ENCODE measurements around the gene OPTC.
A peak's percentile ranks its signal among the peaks of the same experiment; 100 is the strongest.

The OPTC gene

DNA sequence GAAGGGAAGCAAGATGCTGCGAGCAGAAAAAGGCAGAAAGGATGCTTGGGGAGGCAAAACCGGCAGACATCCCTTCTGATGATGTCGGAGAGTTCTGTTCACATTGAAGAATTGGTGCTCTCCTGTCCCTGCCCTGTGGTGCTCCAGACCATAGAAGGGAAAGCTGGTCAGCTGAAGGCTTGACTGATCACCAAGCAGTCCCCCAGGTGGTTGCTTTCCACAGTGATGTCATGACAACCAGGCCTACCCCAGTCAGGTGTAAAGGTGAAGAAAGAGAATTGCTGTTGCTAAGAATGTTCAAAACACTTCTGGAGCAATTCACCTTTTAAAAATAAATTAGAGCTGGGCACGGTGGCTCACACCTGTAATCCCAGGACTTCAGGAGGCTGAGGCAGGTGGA is 59.5 kb downstream of the OPTC start:
- no peak for DNase-seq (ENCODE audit: low read depth, low spot score)
- peak overlapping the region; percentile 24 for H3K27ac ChIP-seq

DNA sequence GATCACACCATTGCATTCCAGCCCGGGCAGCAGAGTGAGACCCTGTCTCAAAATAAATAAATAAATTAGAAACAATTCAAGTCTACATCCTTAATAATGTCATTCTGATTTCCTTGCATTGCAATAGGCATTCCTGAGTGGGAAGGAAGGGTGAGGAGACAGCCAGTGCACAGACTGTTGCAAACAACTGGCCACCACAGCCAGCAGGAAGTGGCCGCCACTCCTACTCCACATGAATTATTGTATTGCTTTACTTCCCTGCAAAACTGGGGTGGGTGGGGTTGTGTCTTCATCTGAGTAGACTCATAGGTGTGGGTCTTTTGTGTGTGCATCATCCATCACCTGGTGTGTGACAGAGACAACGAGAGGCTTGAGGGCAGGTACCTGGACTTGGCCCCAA is 60.1 kb downstream of the OPTC start:
- peak overlapping the region; percentile 24 for H3K27ac ChIP-seq
- no peak for DNase-seq (ENCODE audit: low read depth, low spot score)

DNA sequence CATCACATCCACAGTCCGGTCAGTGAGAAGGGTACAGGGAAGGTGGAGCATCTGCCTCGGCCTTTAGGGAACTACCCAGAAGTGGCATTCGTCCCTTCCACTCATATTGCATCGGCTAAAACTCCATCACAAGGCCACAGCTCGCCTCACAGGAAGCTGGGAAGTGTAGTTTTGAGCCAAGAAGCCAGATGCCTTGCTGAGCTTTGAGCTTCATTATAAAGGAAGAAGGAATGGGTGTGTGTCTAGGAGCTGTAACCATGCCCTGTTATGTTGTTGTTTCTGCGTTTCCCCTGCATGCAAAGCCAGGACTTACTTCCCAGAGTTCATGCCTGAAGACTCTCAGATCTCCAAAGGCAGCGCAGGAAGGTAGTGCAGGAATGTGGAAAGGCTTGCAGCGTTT is 61.1 kb downstream of the OPTC start:
- no peak for DNase-seq (ENCODE audit: low read depth, low spot score)
- no peak overlapping the region for H3K27ac ChIP-seq

DNA sequence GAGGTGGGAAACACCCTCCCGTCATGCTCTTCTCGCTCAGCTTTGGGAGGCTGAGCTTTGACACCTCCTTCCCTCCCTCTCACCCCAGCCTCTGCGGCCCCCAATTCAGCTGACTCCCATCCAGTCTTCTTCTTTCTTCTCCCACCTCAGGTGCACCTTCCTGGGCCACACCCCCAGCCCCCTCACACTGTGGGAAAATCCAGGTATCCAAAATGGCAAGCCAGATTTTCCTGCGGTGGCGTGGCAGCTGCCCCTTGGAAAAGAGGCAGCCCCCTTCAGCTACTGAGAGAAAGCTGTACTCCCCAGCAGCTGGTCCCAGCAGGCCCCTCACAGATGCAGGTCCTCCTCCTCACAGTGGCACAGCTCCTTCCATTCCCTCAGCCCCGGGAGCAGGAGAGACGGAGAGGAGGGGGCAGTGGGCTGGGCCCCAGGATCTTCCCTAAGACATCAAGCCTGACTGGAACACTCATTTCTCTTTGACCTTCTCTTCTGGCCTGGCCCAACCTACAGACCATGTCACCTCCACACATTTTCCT is 61.6 kb downstream of the OPTC start:
- H3K27ac ChIP-seq: no peak overlapping the region

DNA sequence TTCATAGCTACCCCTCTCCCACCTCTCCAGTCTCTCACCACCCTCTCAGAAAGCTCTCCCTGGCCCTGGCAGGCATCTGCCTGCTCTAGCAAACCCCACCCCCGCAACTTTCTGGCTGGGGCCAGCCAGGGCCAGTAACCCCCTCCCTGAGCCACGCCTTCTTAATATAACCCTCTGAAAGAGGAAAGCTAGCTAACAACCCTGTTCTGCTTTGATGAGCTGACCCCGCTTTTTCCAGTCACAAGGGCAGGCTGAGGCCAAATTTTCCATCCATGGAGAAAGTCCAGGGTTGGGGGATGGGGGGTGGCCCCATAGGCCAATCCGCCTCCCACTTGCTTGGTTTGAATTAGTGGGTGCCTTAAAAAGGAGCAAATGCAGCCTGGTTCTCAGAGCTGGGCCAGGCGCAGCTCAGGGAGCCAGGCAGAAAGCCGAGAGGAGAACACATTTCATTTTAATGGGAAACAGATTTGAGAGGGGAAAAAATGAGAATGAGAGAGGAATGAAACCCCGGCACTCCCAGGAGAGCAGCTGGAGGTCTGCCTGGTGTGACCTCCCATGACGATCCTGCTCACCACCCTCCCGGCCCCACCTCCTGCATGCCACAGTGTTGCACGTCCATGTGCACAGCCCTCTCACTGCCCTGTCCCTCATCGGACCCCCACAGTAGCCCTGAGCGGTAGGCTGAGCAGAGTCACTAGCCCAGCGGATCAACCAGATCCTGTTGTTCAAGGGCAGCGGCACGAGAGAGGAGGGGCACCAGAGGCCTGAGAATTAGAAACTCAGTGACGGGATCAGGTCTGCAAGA is 62.3 kb downstream of the OPTC start:
- no peak overlapping the region for H3K27ac ChIP-seq
- DNase-seq (ENCODE audit: low read depth, low spot score): no peak

More for the DNA sequence above, 61.6 kb downstream of the OPTC start:
- no peak for DNase-seq (ENCODE audit: low read depth, low spot score)

DNA sequence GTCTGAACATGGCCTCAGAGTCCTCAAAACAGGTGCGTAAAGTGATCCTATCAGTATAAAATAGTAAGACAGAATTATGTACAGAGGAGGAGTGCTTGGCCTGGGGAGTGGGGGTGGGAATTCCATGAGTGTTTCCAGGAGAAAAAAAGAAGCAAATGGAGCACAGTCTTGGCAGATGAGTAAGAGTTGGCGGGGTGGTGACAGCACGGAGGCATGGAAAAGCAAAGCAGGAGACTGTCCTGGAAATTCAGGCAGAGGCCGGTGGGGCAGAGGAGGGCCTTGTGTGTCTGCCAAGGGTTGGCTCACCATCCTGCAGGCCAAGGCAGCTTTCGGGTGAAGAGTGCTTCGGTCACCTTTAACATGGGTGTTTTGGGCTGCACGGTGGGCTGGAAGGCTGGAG is 63.4 kb downstream of the OPTC start:
- H3K27ac ChIP-seq: peak overlapping the region; percentile 75
- no peak for DNase-seq (ENCODE audit: low read depth, low spot score)

DNA sequence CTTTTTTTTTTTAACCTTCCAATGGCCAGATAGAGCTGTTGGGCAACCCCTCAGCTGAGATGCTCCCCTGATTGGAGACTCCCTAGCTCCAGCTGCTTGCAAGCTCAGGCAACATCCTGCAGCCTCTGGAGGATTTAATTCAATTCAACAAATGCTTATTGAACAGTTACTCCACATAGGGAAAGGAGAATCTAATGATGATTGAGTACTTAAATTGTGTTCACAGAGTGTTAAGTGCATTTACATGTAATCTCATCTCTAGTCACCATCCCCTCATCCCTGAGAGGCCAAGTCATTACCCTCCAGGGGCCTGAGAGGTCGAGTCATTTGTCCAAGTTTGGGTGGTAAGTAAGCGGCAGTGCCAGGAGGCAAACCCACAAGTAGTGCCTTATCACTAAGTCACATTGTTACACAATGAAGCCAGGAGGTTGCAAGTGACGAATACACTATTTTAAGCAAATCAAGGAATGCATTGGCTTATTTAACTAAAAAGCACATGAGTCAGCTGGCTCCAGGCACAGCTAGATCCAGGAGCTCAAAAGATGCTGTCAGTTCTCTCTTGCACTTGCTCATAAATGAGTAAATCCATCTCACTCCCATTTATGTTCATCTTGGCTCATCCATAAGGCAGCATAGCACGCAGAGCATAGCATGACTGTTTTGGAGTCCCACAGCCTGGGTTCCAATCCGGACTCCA is 64.3 kb downstream of the OPTC start:
- H3K27ac ChIP-seq: peak overlapping the region; percentile 75
- peak; percentile 88 for DNase-seq (ENCODE audit: low read depth, low spot score)

Data from epithelial cell of prostate (primary cell).